ENCODE data around the gene GSG1L2. TPM values are rescaled to one million over a fixed set of nuclear protein-coding genes. Genes with fewer than 3 reads are reported as not detected.
"Not testable (repeated sequence)": the region's sequence is repeated elsewhere in the genome, so short reads cannot be mapped to it uniquely, and the experiment has no call there.

Gene GSG1L2
- total RNA-seq, 1 donor from 2014 or later, result not detected

DNA sequence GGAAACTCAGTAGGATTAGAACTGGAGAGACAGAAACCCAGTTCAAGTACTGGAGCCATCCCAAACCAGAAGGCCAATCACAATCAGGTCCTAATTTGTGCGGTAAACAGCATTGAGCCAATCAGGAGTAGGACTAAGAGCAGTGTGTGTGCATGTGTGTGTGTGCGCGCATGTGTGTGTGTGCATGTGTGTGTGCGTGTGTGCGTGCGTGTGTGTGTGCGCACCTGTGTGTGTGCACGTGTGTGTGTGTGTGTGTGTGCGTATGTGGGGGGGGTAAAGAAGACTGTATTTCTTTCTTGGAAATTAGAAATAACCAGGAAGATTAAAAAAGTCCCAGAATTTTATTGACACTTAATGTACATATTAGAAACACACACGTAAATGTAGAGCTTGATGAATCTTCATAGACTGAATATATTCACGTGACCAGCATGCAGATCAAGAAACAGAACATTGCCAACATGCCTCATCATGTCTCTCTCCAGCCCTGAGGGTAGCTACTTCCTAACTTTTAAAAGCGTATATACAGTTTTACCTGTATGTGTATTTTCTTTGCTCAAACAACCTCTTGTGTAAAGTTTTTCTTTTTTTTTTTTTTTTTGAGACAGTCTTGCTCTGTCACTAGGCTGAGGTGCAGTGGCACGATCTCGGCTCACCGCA lies 29.6 kb downstream of the GSG1L2 start:
- Mint-ChIP-seq H3K4me3 (ENCODE audit: unreplicated experiment) (no peak overlapping the region), H3K27me3 (ENCODE audit: low read depth) (no peaks in the 10 kb centered on the region), H3K9me3 (ENCODE audit: low read depth) (no peaks in the 10 kb centered on the region), H3K27ac (ENCODE audit: unreplicated experiment) (no peak overlapping the region), H3K36me3 (ENCODE audit: low read depth) (no peaks in the 10 kb centered on the region), H3K4me1 (ENCODE audit: low read depth) (peaks cover 17% of the 10 kb centered on the region)
- DNase-seq (ENCODE audit: low spot score), result no peak
- TF ChIP-seq, protein P1, sequence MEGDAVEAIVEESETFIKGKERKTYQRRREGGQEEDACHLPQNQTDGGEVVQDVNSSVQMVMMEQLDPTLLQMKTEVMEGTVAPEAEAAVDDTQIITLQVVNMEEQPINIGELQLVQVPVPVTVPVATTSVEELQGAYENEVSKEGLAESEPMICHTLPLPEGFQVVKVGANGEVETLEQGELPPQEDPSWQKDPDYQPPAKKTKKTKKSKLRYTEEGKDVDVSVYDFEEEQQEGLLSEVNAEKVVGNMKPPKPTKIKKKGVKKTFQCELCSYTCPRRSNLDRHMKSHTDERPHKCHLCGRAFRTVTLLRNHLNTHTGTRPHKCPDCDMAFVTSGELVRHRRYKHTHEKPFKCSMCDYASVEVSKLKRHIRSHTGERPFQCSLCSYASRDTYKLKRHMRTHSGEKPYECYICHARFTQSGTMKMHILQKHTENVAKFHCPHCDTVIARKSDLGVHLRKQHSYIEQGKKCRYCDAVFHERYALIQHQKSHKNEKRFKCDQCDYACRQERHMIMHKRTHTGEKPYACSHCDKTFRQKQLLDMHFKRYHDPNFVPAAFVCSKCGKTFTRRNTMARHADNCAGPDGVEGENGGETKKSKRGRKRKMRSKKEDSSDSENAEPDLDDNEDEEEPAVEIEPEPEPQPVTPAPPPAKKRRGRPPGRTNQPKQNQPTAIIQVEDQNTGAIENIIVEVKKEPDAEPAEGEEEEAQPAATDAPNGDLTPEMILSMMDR (IDR thresholded peaks at IDR 0.05), result no peak

DNA sequence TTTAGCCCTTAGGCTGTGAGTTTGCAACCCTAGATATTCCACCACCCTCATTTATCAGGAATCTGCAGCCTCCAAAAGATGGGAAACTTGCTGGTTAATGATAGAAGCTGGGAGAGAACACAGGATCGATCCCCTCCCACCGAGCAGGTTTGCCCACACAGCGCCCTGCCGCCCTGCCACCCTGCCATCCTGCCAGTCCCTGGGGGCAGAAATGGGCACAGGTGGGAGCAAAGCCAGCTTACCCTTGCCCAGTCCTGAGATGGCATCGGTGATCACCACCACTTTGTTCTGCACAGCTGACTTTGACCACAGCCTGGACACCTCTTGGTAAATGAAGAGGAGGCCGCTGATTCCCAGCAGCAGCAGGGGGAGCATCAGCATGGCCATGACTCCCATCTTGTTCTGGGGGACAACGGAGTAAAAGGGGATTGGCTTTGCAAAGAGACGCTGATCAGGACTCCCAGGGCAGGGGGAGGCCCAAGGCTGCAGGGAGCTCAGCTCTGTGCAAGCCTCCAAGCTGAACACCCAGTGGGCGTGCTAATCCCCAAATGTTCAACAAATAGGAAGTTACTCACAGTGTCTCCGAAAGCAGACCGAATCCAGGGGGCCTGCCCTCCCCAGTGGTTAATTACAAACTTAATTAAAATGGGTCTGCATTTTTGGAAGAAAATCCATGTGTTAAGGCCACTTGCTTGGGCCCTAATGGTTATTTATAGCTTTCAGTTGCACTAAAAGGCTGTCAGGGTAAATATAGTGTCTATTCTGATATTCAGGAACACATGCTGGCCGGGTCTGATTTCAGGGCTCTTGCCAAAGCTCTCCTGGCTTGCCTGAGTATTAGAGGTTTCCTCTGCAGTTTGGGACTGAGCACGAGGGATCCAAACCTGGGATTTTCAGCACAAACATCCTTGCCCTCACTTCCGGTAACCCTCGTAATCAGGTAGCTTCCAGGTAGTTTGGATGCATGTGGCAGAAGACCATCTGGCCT lies 30.7 kb downstream of the GSG1L2 start, which contains the start of gene DHRS7C:
DHRS7C (minus strand) TSS at position 704 of the 988 bp plus-strand sequence; CDS start at position 396, 308 bp downstream.
- TF ChIP-seq, protein P1 (IDR thresholded peaks at IDR 0.05), result no peak
- Mint-ChIP-seq H3K27me3 (ENCODE audit: low read depth) (no peaks in the 10 kb centered on the region), H3K4me1 (ENCODE audit: low read depth) (peaks cover 17% of the 10 kb centered on the region), H3K9me3 (ENCODE audit: low read depth) (no peaks in the 10 kb centered on the region), H3K27ac (ENCODE audit: unreplicated experiment) (no peak within 1 kb of the TSS), H3K4me3 (ENCODE audit: unreplicated experiment) (no peak within 1 kb of the TSS), H3K36me3 (ENCODE audit: low read depth) (no peaks in the 10 kb centered on the region)
- no peak for DNase-seq (ENCODE audit: low spot score)

DNA sequence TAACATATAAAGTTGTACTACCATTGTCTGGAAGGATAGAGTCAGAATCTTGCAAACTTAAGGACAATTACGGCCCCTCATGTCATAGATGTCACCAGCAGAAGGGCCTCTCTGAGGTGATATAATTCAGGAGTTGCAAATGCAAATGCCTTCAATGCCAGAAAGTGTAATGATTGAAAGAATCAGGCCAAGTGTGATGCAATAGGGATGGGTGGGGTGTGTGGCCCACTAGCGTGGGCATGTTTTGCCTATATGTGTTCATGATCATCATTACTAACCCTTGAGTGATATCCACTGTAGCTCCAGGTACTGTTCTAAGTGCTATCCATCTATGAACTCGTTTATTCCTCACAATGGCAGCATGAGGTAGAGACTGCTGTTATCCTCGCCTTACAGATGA lies 31.6 kb downstream of the GSG1L2 start:
- no peaks in the 10 kb centered on the region for H3K36me3 Mint-ChIP-seq (ENCODE audit: low read depth)
- peaks cover 17% of the 10 kb centered on the region for H3K4me1 Mint-ChIP-seq (ENCODE audit: low read depth)
- no peak for DNase-seq (ENCODE audit: low spot score)
- H3K27me3 Mint-ChIP-seq (ENCODE audit: low read depth), result no peaks in the 10 kb centered on the region
- TF ChIP-seq, protein P1 (IDR thresholded peaks at IDR 0.05), result no peak
- H3K27ac Mint-ChIP-seq (ENCODE audit: unreplicated experiment), result no peak overlapping the region
- no peak overlapping the region for H3K4me3 Mint-ChIP-seq (ENCODE audit: unreplicated experiment)
- H3K9me3 Mint-ChIP-seq (ENCODE audit: low read depth), result no peaks in the 10 kb centered on the region

DNA sequence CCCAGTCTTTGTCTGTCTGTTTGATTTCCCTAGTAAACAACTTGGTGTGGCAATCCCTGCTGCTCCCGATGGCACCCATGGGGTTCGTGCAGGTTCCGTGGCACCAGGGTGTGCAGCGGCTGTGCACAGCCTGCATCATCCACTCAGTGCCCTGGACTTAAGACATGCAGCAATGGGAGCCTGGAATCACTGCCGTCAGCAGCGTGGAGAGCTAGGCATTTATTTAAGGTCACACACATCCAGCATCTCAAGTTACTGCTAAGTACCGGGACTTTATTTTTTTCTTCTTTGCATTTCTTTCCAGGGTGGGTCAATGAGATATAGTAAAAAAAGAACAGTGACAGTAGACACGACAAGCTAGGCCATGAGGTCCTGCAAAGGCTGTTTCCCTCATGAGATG lies 33.3 kb downstream of the GSG1L2 start:
- TF ChIP-seq, protein P1 (IDR thresholded peaks at IDR 0.05), result no peak
- H3K4me1 Mint-ChIP-seq (ENCODE audit: low read depth), result peaks cover 17% of the 10 kb centered on the region
- no peaks in the 10 kb centered on the region for H3K27me3 Mint-ChIP-seq (ENCODE audit: low read depth)
- H3K36me3 Mint-ChIP-seq (ENCODE audit: low read depth), result no peaks in the 10 kb centered on the region
- H3K27ac Mint-ChIP-seq (ENCODE audit: unreplicated experiment), result no peak overlapping the region
- no peak for DNase-seq (ENCODE audit: low spot score)
- H3K9me3 Mint-ChIP-seq (ENCODE audit: low read depth), result no peaks in the 10 kb centered on the region
- no peak overlapping the region for H3K4me3 Mint-ChIP-seq (ENCODE audit: unreplicated experiment)

DNA sequence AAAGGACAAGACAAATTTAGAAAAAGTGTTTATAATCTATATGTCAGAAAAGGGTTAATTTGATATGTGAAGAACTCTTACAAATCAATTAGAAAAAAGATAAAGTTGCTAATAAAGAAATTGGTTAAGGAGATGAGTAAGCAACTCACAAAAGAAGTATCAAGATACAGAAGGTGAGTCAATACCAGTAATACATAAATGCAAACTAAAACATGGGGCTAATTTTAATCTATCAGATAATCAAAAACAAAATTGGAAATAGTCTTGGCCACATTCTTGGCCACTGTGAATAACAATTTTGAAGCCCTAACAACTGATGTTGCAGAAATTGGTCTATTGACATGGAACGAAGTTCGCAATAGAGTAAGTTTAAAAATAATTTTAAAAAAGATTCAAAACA lies 37.3 kb downstream of the GSG1L2 start:
- Mint-ChIP-seq H3K36me3 (ENCODE audit: low read depth) (peaks cover 2% of the 10 kb centered on the region), H3K9me3 (ENCODE audit: low read depth) (no peaks in the 10 kb centered on the region), H3K27me3 (ENCODE audit: low read depth) (peaks cover 7% of the 10 kb centered on the region), H3K27ac (ENCODE audit: unreplicated experiment) (no peak overlapping the region), H3K4me1 (ENCODE audit: low read depth) (peaks cover 7% of the 10 kb centered on the region), H3K4me3 (ENCODE audit: unreplicated experiment) (no peak overlapping the region)
- no peak for DNase-seq (ENCODE audit: low spot score)
- TF ChIP-seq, protein P1 (IDR thresholded peaks at IDR 0.05), result no peak

DNA sequence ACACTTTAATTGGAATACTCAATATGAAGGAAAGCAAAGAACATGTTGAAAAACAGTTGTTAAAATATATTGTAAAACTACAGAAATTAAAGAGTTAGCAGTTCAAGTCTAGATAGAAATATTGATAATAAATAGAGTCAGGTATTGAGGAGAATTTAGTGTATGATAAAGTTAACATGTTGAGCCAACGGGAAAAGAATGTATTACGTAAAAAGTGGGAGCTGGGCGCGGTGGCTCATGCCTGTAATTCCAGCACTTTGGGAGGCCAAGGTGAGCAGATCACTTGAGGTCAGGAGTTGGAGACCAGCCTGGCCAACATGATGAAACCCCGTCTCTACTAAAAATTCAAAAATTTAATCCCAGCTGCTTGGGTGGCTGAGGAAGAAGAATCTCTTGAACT lies 38.4 kb downstream of the GSG1L2 start:
- H3K9me3 Mint-ChIP-seq (ENCODE audit: low read depth); H3K27me3 Mint-ChIP-seq (ENCODE audit: low read depth); H3K36me3 Mint-ChIP-seq (ENCODE audit: low read depth); H3K4me3 Mint-ChIP-seq (ENCODE audit: unreplicated experiment); H3K27ac Mint-ChIP-seq (ENCODE audit: unreplicated experiment); H3K4me1 Mint-ChIP-seq (ENCODE audit: low read depth); DNase-seq (ENCODE audit: low spot score): not testable (repeated sequence)

Data from chondrocyte (in vitro differentiated cells).